Heart left ventricle (tissue), 13 donors: ENCODE results near the gene STIL.

Experiments
- CTCF ChIP-seq, 12 donors: fragments of 200-600 bp; sonication (generic) in 4 of 12; IDR thresholded peaks; one replicate each; pipeline versions ENCODE4 v1.5.0 to v1.8.0; 2018 to 2022; ENCODE audit warnings: antibody characterized with exemption in 12 of 12, mild to moderate bottlenecking in 5 of 12
- POLR2A ChIP-seq, 2 donors: fragments of 450-650 bp; IDR thresholded peaks; one replicate each; pipeline ENCODE4 v1.6.1; 2017; ENCODE audit warnings: antibody characterized with exemption in 2 of 2, mild to moderate bottlenecking in 2 of 2, moderate library complexity in 2 of 2
- donor health status: ischemic (EF 13 %, LVEDD 7.1; RV severe dilation, severe dysfunction).
- donor health status: DM: no; HTN: yes; CAD: no.
- donor health status: DM: no; HTN: no; CAD: no.
- donor health status: ischemic (EF 25% LVEDD 6.9; RV normal size, moderate dysfunction).
- donor health status: ischemic (EF 25% LVEDD 5.7; RV mildly dilated, moderate dysfunction).
- donor health status: ischemic (EF 35%, LVEDD 5.7; RV mildly dilated, moderate dysfunction).
- donor health status: nonischemic (EF 11% LVEDD 7.7; RV severe dilation, severe dysfunction).
- donor health status: DM: yes; HTN: yes; CAD: no.
- donor health status: PGD.
- donor health status: ischemic (EF 29% LVEDD 5.4; RV normal size, mild dysfunction).
- donor health status: nonischemic (EF 23%, LVEDD 6.1; RV moderate dilation, normal function).

- TF ChIP-seq CTCF (IDR thresholded peaks at IDR 0.05) (no peak), POLR2A (IDR thresholded peaks at IDR 0.05) (no peak)
Observed at GRCh38 chr1:47238935-47239592, 74.9 kb downstream of the STIL start.
